ENCODE measurements around the gene C13orf46.

The C13orf46 gene

GRCh38 chr13:114009590-114010400 lies 35.9 kb upstream of the C13orf46 start:
- DNase-seq = peak; percentile 53

- DNase-seq = peak; percentile 50
Measured at GRCh38 chr13:114008964-114009589, 35.2 kb upstream of the C13orf46 start.

DNA sequence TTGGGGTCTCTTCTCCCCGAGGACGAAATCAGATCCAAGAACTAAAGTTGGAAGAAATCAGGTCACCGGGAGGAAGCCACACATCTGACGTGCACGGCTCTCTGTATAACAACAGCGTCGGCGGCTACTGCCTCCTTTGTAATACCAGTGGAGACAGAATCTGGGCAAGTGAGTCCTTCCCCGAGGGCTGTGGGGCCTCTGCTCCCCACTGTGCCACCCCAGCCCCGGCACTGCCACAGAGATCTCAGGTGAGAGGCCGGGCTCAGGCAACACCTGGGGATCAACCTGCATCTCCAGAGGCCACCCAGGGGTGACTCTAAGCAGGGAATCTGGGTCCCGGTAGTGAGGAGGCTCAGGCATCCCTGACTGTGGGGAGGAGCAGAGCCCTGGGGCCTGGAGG lies 33.7 kb upstream of the C13orf46 start:
- DNase-seq = peak; percentile 38

DNA sequence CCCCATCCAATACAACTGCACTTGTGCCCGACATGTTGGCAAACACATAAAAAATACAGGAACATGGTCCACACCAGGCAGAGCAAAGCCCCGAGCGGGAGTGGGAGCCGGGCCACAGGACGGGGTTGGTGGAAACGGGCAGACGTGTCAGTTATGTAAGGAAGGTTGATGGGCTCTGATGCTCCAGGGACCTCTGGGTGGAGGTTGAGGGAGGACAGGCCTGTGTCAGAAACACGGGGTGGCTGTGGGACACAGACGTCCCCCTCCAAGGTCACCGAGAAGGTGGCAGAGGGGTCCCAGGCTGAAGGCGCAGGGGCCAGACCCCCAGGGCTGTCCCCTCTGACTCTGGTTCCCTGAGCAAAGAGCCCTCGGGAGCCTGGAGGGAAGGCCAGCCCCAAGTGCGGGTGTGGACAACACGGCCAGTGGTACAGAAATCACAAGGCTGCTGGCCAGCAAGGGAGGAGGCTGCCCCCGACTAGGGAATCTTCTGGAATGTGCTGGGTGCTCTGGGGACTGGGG lies 31.4 kb upstream of the C13orf46 start:
- peak; percentile 60 for DNase-seq

GRCh38 chr13:114004420-114005205 lies 30.7 kb upstream of the C13orf46 start:
- peak; percentile 34 for DNase-seq

- no peak for DNase-seq
Measured at GRCh38 chr13:114002771-114003321, 29.0 kb upstream of the C13orf46 start.

- no peak for DNase-seq
Measured at GRCh38 chr13:114002009-114002544, 28.2 kb upstream of the C13orf46 start.

- no peak for DNase-seq
Measured at GRCh38 chr13:114001331-114002008, 27.6 kb upstream of the C13orf46 start.

DNA sequence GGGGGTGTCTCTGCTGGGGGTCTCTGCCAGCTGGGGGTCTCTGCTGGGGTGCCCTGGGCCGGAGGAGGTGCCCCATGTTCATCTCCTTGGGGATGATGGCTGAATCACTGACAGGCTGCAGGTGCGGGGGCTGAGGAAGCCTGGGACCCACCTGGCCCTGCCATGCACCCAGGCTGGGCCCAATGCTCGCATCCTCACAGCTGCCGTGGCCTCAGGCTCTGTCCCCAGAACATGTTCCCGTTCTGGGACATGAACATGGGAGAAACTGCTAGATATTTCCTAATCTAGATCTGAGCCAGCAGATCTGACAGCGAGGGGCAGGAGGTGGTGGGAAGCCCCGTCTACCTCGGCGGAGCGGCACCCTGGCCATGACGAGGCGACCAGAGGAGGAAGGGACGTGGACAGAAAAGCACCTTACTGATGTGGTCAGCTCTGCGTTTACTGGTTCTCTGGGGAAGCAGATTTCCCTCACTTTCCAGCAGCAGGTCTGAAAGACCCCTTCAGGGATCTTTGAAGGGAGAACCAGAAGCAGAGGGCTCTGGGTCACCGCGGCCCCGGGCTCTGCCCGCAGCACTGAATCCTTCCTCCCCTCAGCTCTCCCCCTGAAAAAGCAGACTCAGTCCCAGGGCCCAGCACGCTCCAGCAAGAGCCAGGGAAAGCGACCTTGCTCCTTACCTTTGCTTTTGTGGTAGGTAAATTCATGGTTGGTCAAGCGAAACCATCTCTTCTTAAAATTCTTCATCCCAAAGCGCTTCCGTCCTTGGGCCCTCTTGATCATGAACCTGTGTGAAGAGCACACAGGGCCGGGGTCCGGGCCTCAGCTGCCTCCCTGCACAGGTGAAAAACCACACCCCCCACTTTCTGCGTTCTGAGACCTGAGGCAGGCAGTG lies 26.5 kb upstream of the C13orf46 start:
- DNase-seq = no peak

GRCh38 chr13:113999618-113999910 lies 25.7 kb upstream of the C13orf46 start:
- no peak for DNase-seq

GRCh38 chr13:113998781-113999617 lies 25.1 kb upstream of the C13orf46 start:
- no peak for DNase-seq

- no peak for DNase-seq
Measured at GRCh38 chr13:113997845-113998751, 24.2 kb upstream of the C13orf46 start.

GRCh38 chr13:113996912-113997745 lies 23.3 kb upstream of the C13orf46 start:
- no peak for DNase-seq

GRCh38 chr13:113996081-113996911 lies 22.4 kb upstream of the C13orf46 start:
- DNase-seq = no peak

DNA sequence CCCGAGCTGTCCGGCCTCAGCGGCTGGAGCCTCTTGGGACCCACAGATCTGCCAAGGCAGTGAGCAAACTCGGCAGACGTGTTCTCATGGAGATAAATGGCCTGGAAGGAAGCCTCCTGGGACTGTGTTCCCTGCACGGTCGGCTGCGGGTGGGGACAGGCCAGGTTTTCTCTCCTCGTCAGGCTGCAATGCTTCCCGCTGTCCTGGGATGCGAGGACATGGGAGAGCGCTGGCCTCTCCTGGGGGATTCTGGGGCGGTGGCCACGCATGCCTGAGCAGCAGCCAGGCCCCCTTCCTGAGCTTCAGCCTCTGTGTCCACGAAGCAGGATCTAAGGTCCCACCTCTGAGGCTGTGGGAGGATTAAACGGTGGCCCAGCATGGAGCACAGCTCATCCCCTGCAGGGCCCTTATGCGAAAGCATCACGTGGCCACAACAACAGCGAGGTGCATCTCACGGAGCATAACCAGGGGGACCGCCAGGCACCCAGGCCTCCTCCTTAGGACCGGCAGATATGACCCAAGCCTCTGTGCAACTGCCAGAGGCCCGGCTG lies 21.2 kb upstream of the C13orf46 start:
- DNase-seq = no peak

DNA sequence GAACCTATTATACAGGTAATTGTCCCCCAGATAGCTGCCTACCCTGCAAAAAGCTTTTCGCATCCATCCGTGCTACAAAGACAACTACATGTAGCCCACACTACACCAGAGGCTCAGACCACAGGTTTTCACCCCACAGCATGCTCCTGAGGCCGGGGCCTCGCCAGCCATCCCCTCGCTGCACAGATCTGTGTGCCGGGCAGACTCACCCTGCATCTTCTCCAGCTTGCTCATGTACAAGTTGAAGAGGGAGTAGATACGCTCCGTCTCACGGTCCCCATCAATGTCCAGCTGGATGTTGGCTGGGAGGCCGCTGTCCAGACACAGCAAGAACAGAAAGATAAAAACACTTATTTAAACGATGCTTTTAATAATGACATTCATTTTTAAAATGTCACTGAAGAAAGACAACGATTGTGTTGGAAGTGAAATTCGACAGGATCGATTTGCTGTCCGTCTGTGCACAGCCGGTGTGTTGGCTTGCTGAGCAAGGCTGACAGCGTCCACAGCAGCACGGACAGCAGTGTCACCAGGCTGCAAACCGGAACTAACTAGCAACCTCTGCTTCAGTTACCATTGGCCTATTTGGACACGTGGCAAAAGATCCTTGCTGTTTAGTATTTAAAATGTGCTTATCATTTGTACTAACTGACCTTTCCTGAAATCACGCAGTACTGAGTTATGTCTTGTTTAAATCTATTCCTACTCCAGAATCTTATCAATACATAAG lies 18.6 kb upstream of the C13orf46 start:
- DNase-seq = no peak

All from activated effector memory CD4-positive, alpha-beta T cell treated with anti-CD3 and anti-CD28 coated beads, Interleukin-2, amount 50 U/mL, for 16 hours (primary cell).